Activated naive CD4-positive, alpha-beta T cell treated with anti-CD3 and anti-CD28 coated beads for 36 hours (primary cell): ENCODE results near the gene CFAP43. TPM values are rescaled to one million over a fixed set of nuclear protein-coding genes. Genes with fewer than 3 reads are reported as not detected.

Source experiments
- CTCF ChIA-PET: fragments of 350-600 bp; sonication (Branson Sonifier 250); formaldehyde crosslinking; loops from one replicate; lab custom pipeline; 2021; ENCODE audit warnings: antibody characterized with exemption; lab: Charles Lee
- DNase-seq: peaks from one replicate; pipeline ENCODE4 v3.0.0-alpha.2; 2020
- H3K27ac Mint-ChIP-seq: one replicate; pipeline ENCODE4 v1.8.0; 2021; ENCODE audit warnings: mild to moderate bottlenecking, mixed read lengths
- H3K27me3 Mint-ChIP-seq: one replicate; pipeline ENCODE4 v1.8.0; 2021; ENCODE audit warnings: low read depth, mixed read lengths
- H3K36me3 Mint-ChIP-seq: one replicate; pipeline ENCODE4 v1.8.0; 2021; ENCODE audit warnings: low read depth, mixed read lengths
- H3K4me1 Mint-ChIP-seq: one replicate; pipeline ENCODE4 v1.8.0; 2021; ENCODE audit warnings: low read depth, mixed read lengths
- H3K4me3 Mint-ChIP-seq: one replicate; pipeline ENCODE4 v1.8.0; 2021; ENCODE audit warnings: mild to moderate bottlenecking, moderate library complexity, mixed read lengths
- H3K9me3 Mint-ChIP-seq: one replicate; pipeline ENCODE4 v1.8.0; 2021; ENCODE audit warnings: mixed read lengths
- intact Hi-C: fragments of 100-400 bp; cut with micrococcal nuclease; formaldehyde crosslinking; loops from one replicate; pipeline ENCODE4 v1.15.1; 2023
- microRNA-seq: library from miRNA; unstranded; fragments of <30 nt; microRNA quantifications from one replicate; pipeline ENCODE4 v1.2.0, GENCODE V29; 2022; ENCODE audit warnings: borderline microRNAs expressed, borderline replicate concordance
- total RNA-seq, 2 experiments: library from RNA; stranded (reverse); gene quantifications; one replicate each; pipeline ENCODE4 v1.2.3, GENCODE V29; 2021

CFAP43 gene
- total RNA-seq, 2 experiments from 2014 or later, result not detected

- H3K27ac Mint-ChIP-seq, result no peak overlapping the region
- DNase-seq, result peak; percentile 19
- no peak overlapping the region for H3K4me3 Mint-ChIP-seq
- H3K36me3 Mint-ChIP-seq, result no peaks in the 10 kb centered on the region
- H3K27me3 Mint-ChIP-seq, result no peaks in the 10 kb centered on the region
- H3K4me1 Mint-ChIP-seq, result no peaks in the 10 kb centered on the region
- intact Hi-C loops, result loop anchor here (1.0 to 5.0 kb wide), 2 partner anchors 42 to 192 kb away; partner anchors contain the start of gene SFR1
- CTCF ChIA-PET, result interaction anchor here (1.0 to 2.9 kb wide), 3 partner anchors 41 to 193 kb away, joined by 3 to 12 read pairs (median 5); partner anchors contain the start of gene SFR1
- no peaks in the 10 kb centered on the region for H3K9me3 Mint-ChIP-seq
These were observed 151.4 kb downstream of the CFAP43 start for GRCh38 chr10:104080762-104081161.

Small RNAs within 50 kb of the gene (microRNA-seq; reads per million reads assigned to microRNA genes)
- gene MIR4482, result not detected
- not detected for gene MIR609

Other genes starting within 250 kb of the CFAP43 start
- gene COL17A1, start 146.5 kb downstream of the CFAP43 start, total RNA-seq, result not detected
- gene SFR1, start 110.2 kb downstream of the CFAP43 start, total RNA-seq, result 10 to 100 TPM; 17.0 to 18.5 TPM
- 100 to 1,000 TPM; 197 to 201 TPM for gene GSTO1, start 22.5 kb upstream of the CFAP43 start, total RNA-seq
- 1 to 10 TPM; 3.0 to 3.6 TPM for gene GSTO2, start 36.8 kb upstream of the CFAP43 start, total RNA-seq
- 10 to 100 TPM; 24.5 to 25.3 TPM for gene ITPRIP, start 106.1 kb upstream of the CFAP43 start, total RNA-seq
- gene CFAP58, start 121.5 kb upstream of the CFAP43 start, total RNA-seq, result under 1 TPM; 0.59 to 0.86 TPM